Adipose tissue (tissue), 3 donors: ENCODE results near the gene DUS2. TPM values are rescaled to one million over a fixed set of nuclear protein-coding genes. Genes with fewer than 3 reads are reported as not detected.
A peak's percentile ranks its signal among the peaks of the same experiment; 100 is the strongest.
"Not testable (repeated sequence)": the region's sequence is repeated elsewhere in the genome, so short reads cannot be mapped to it uniquely, and the experiment has no call there.

Experiments used
- H3K27ac ChIP-seq: one replicate; pipeline ENCODE4 v1.5.1; 2013; ENCODE audit warnings: low read depth, low read length
- WGBS, 3 donors: extraction: QIAGEN DNeasy Blood & Tissue Kit; methylation state at CpG; one replicate each; pipeline ENCODE4 v1.1.7; 2013; 5-methylcytosine and 5-hydroxymethylcytosine counted together
- polyA plus RNA-seq, 3 donors: library from polyadenylated mRNA; stranded (reverse); fragments of 200-250 nt; gene quantifications; one replicate each; pipeline ENCODE4 v1.2.3, GENCODE V29; 2013
- donor health status: healthy with polysubstance abuse.
- donor health status: Bipolar disorder and iron deficiency.
- donor health status: healthy.

Gene DUS2
- polyA plus RNA-seq = 1 to 10 TPM; 3.5 to 9.0 (median 8.8) TPM

DNA sequence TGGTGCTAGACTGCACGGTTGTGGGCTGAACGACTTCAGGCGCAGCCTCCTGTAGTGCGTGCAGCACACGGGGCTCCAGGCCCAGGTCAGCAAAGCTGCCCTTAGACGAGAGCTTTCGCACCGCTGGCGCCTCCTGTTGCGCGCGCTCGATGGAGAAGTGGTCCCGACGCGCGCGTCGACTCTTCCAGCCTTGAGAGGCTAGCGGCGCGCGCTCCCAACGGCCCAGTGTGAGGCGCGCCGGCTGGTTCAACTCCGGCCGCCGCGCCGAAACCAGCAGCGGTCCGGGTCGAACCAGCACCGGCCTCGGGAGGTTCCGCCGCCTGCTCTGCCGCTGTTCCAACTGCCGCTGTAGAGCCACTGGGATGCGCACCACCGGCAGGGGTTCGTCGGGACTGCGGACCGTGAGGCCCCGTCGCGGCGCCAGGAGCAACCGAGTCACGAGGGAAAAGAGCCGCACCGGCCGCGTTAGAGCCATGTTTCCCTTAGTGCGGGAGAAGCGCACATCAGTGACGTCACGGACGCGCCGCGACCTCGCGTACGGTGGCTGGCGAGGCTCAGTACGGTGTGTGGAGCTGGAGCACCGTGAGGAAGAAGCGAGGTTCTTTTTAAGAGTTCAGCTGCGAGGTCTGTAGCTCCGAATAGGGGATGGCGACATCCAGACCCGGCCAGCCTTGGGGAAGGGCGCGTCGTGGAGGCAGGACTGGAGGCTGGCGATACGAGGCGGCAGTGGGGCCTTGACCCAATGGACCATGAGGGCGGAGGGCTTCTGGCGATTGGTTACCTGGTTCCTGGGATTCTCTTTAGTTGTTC lies at the start of gene DUS2, which contains the start of gene DDX28:
DUS2 (plus strand) TSS at position 557 of the 810 bp plus-strand sequence. CDS start 14,740 bp downstream, outside the sequence.
DDX28 (minus strand) TSS at position 505 of the 810 bp plus-strand sequence; CDS start at position 475, 30 bp downstream.
- 0 to 1% (median 1%) methylated on average over 83 to 84 of the region's 84 CpGs for WGBS, 3 donors
- H3K27ac ChIP-seq = peak within 1 kb of the TSS; percentile 80

- H3K27ac ChIP-seq = no peak overlapping the region
- 65 to 78% (median 74%) methylated on average over 14 of the region's 14 CpGs for WGBS, 3 donors
These were observed 47.6 kb upstream of the DUS2 start for GRCh38 chr16:67975321-67976105.

- no peak overlapping the region for H3K27ac ChIP-seq
- 88 to 98% (median 96%) methylated on average over 2 of the region's 2 CpGs for WGBS, 3 donors
These were observed 46.9 kb upstream of the DUS2 start for GRCh38 chr16:67976205-67976604.

GRCh38 chr16:67977005-67977404 lies 46.1 kb upstream of the DUS2 start:
- H3K27ac ChIP-seq = no peak overlapping the region
- WGBS, 3 donors = 64 to 75% (median 72%) methylated on average over 5 of the region's 5 CpGs

GRCh38 chr16:67977469-67978227 lies 45.4 kb upstream of the DUS2 start:
- 77 to 88% (median 87%) methylated on average over 9 of the region's 9 CpGs for WGBS, 3 donors
- no peak overlapping the region for H3K27ac ChIP-seq

- WGBS, 3 donors = 52 to 70% (median 67%) methylated on average over 49 to 62 of the region's 62 CpGs
- no peak within 1 kb of the TSS for H3K27ac ChIP-seq
These were observed 43.0 kb upstream of the DUS2 start, which contains the start of gene DPEP3 for GRCh38 chr16:67979955-67980678. Gene DPEP3 (minus strand): TSS chr16:67980499. CDS start chr16:67980380, 119 bp downstream.

GRCh38 chr16:67982011-67982696 lies 40.9 kb upstream of the DUS2 start:
- no peak overlapping the region for H3K27ac ChIP-seq
- WGBS, 3 donors = 94 to 96% (median 95%) methylated on average over 45 to 49 of the region's 49 CpGs

GRCh38 chr16:67986949-67987348 lies 36.1 kb upstream of the DUS2 start:
- no peak overlapping the region for H3K27ac ChIP-seq
- WGBS, 3 donors = 86 to 90% (median 86%) methylated on average over 5 of the region's 5 CpGs

DNA sequence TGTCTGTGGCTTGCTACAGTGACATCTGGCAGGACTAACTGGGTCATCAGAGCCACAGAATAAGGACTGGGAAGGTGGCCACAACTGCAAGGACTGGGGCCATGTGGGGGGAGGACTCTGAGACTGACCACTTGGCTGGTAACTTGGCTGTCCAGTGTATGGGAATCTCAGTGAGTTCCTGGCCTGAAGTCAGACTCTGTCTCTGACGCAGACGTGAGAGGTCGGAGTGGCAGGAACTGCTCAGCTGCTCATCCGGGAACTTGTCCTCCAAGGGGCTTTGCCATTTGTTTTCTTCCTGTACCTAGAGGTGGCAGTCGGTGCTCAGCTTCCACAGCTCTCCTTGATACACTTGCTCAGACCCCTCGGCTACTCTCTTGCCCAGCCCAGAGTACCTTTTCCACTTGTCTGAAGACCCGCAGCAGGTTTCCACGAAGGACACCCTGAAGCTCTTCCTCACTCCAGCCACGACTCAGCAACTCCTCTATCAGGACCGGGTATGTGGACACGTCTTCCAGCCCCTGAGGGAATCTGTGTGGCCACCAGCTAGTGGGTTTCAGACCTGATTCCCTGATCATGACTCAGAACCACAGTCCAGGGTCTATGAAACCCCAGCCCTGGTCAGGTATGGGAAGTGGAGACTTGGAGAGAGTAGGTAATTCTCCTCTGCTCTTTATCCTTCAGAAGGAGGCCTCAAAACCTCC lies 35.5 kb upstream of the DUS2 start:
- no peak overlapping the region for H3K27ac ChIP-seq
- WGBS, 3 donors = 54 to 77% (median 61%) methylated on average over 11 of the region's 11 CpGs

- no peak overlapping the region for H3K27ac ChIP-seq
- WGBS, 3 donors = 77 to 79% (median 78%) methylated on average over 3 of the region's 3 CpGs
These were observed 34.4 kb upstream of the DUS2 start for GRCh38 chr16:67988675-67989074.

DNA sequence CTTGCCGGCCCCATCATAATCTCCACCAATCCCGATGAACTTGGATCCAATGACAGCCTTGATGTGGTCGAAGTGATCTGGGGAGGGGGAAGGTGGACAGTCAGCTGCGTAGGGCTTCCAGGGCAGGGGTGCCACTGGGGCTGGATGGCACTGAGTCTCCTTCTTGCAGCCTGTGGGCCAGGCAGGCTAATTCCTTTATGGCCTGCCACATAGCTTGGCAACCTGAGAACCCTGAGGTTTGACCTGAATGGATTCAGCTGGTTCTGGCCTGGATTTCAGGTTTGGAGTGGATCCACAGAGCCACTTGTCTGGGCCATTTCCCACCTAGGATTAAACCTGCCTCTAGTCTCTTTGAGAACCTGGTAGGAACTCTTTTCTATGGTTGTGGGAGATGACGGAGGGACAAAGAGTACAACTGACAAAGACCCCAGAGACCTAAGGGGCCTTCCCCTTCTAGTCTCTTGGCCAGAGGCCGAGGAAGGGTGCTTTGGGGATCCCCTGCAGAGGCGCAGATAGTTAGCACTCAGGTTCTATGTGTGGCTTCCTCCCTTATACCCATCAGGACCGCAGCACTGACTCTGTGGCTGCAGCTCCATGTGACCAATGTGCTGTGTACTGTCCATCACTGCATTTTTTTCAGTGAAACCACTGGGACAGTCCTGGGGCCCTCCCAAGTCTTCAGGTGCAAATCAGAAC lies 33.6 kb upstream of the DUS2 start:
- 79 to 89% (median 87%) methylated on average over 8 of the region's 8 CpGs for WGBS, 3 donors
- H3K27ac ChIP-seq = no peak overlapping the region

DNA sequence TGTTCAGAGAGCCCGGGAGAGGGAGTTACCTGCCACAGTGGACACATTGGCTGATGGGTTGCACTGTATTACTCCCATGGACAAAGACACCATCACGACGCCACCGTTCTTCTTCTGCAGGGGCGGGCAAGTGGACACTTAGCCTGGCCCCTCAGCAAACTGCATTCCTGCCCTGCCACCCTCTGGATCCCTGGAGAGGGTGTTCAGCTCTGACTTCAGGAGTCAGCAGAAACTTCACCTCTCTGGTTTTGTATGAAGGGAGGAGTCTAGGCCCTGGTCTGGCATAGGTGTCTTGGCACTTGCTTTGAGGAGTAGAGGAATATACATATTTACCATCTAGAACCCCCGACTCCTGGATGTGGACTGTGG lies 33.1 kb upstream of the DUS2 start:
- H3K27ac ChIP-seq = no peak overlapping the region
- WGBS, 3 donors = 78 to 82% (median 82%) methylated on average over 6 of the region's 6 CpGs

GRCh38 chr16:67992661-67993206 lies 30.4 kb upstream of the DUS2 start:
- H3K27ac ChIP-seq = no peak overlapping the region
- 60 to 80% (median 79%) methylated on average over 20 of the region's 20 CpGs for WGBS, 3 donors

- WGBS, 3 donors = 7 to 14% (median 14%) methylated on average over 24 to 39 of the region's 39 CpGs
- no peak overlapping the region for H3K27ac ChIP-seq
These were observed 29.7 kb upstream of the DUS2 start for GRCh38 chr16:67993207-67994039.

GRCh38 chr16:67994040-67994408 lies 29.1 kb upstream of the DUS2 start:
- 28 to 77% (median 43%) methylated on average over 2 to 5 of the region's 6 CpGs for WGBS, 3 donors

More at GRCh38 chr16:67994040-67994408, 29.1 kb upstream of the DUS2 start:
- not testable (repeated sequence) for H3K27ac ChIP-seq
